Parathyroid adenoma (tissue), 2 donors: ENCODE data around the gene SPSB3.

ENCODE experiments used
- H2AFZ ChIP-seq: fragments of 300-600 bp; sonication (generic); one replicate; pipeline ENCODE4 v1.7.0; 2017; ENCODE audit warnings: antibody characterized with exemption, mild to moderate bottlenecking
- H3K27ac ChIP-seq: fragments of 300-600 bp; sonication (generic); one replicate; pipeline ENCODE4 v1.7.0; 2017
- H3K27me3 ChIP-seq: fragments of 300-600 bp; sonication (generic); one replicate; pipeline ENCODE4 v1.7.0; 2017; ENCODE audit warnings: low read length; ENCODE audit not compliant: control insufficient read depth, insufficient read depth
- H3K36me3 ChIP-seq: fragments of 300-600 bp; sonication (generic); one replicate; pipeline ENCODE4 v1.7.0; 2017; ENCODE audit warnings: low read length; ENCODE audit not compliant: control insufficient read depth, insufficient read depth
- H3K4me1 ChIP-seq: fragments of 300-600 bp; sonication (generic); one replicate; pipeline ENCODE4 v1.7.0; 2017; ENCODE audit warnings: control low read depth
- H3K4me2 ChIP-seq: fragments of 300-600 bp; sonication (generic); one replicate; pipeline ENCODE4 v1.7.0; 2017; ENCODE audit warnings: low read length
- H3K4me3 ChIP-seq: fragments of 300-600 bp; sonication (generic); one replicate; pipeline ENCODE4 v1.7.0; 2017; ENCODE audit warnings: low read depth, low read length
- H3K79me2 ChIP-seq: fragments of 300-600 bp; sonication (generic); one replicate; pipeline ENCODE4 v1.7.0; 2017; ENCODE audit warnings: control low read depth
- H3K9ac ChIP-seq: fragments of 300-600 bp; sonication (generic); one replicate; pipeline ENCODE4 v1.7.0; 2017; ENCODE audit warnings: mild to moderate bottlenecking
- H3K9me3 ChIP-seq: fragments of 300-600 bp; sonication (generic); one replicate; pipeline ENCODE4 v1.7.0; 2017; ENCODE audit warnings: low read length; ENCODE audit not compliant: control insufficient read depth
- CTCF ChIP-seq: fragments of 300-600 bp; sonication (generic); IDR thresholded peaks from one replicate; pipeline ENCODE4 v1.7.0; 2017; ENCODE audit warnings: antibody characterized with exemption, mild to moderate bottlenecking
- donor health status: primary hyperparathyroidism.

The SPSB3 gene

GRCh38 chr16:1746693-1747195, 35.6 kb downstream of the SPSB3 start:
- H3K27me3 ChIP-seq: no peaks in the 10 kb centered on the region
- H3K79me2 ChIP-seq: peaks cover 5% of the 10 kb centered on the region
- H3K9ac ChIP-seq: no peak overlapping the region
- no peak overlapping the region for H3K4me2 ChIP-seq
- H3K4me3 ChIP-seq: no peak overlapping the region
- H3K9me3 ChIP-seq: no peaks in the 10 kb centered on the region
- H3K36me3 ChIP-seq: no peaks in the 10 kb centered on the region
- H2AFZ ChIP-seq: no peak overlapping the region
- H3K4me1 ChIP-seq: no peaks in the 10 kb centered on the region
- TF ChIP-seq CTCF: no peak
- no peak overlapping the region for H3K27ac ChIP-seq

- H3K9ac ChIP-seq: no peak overlapping the region
Observed at GRCh38 chr16:1745900-1746692, 36.3 kb downstream of the SPSB3 start.

GRCh38 chr16:1745181-1745899, 37.0 kb downstream of the SPSB3 start:
- no peak overlapping the region for H3K9ac ChIP-seq
- no peaks in the 10 kb centered on the region for H3K4me1 ChIP-seq
- H3K36me3 ChIP-seq: no peaks in the 10 kb centered on the region
- no peaks in the 10 kb centered on the region for H3K27me3 ChIP-seq
- H3K79me2 ChIP-seq: peaks cover 14% of the 10 kb centered on the region
- no peak overlapping the region for H2AFZ ChIP-seq
- no peaks in the 10 kb centered on the region for H3K9me3 ChIP-seq
- no peak overlapping the region for H3K27ac ChIP-seq
- no peak for TF ChIP-seq CTCF
- H3K4me2 ChIP-seq: no peak overlapping the region
- H3K4me3 ChIP-seq: no peak overlapping the region

More at GRCh38 chr16:1745900-1746692, 36.3 kb downstream of the SPSB3 start:
- no peak overlapping the region for H2AFZ ChIP-seq
- H3K9me3 ChIP-seq: no peaks in the 10 kb centered on the region
- H3K4me2 ChIP-seq: no peak overlapping the region
- peaks cover 8% of the 10 kb centered on the region for H3K79me2 ChIP-seq
- H3K27me3 ChIP-seq: no peaks in the 10 kb centered on the region
- no peaks in the 10 kb centered on the region for H3K4me1 ChIP-seq
- no peak for TF ChIP-seq CTCF
- H3K27ac ChIP-seq: no peak overlapping the region
- no peaks in the 10 kb centered on the region for H3K36me3 ChIP-seq
- no peak overlapping the region for H3K4me3 ChIP-seq

- no peaks in the 10 kb centered on the region for H3K4me1 ChIP-seq
- no peak overlapping the region for H3K9ac ChIP-seq
- H2AFZ ChIP-seq: no peak overlapping the region
- no peak for TF ChIP-seq CTCF
- no peaks in the 10 kb centered on the region for H3K36me3 ChIP-seq
- H3K4me3 ChIP-seq: no peak overlapping the region
- H3K27ac ChIP-seq: no peak overlapping the region
- H3K79me2 ChIP-seq: peaks cover 15% of the 10 kb centered on the region
- no peaks in the 10 kb centered on the region for H3K27me3 ChIP-seq
- H3K4me2 ChIP-seq: no peak overlapping the region
- H3K9me3 ChIP-seq: no peaks in the 10 kb centered on the region
Observed at GRCh38 chr16:1744338-1744840, 38.0 kb downstream of the SPSB3 start.
